Neural progenitor cell (in vitro differentiated cells): ENCODE results near the gene CYP2B6. TPM values are rescaled to one million over a fixed set of nuclear protein-coding genes. Genes with fewer than 3 reads are reported as not detected.

ENCODE experiments used
- DNase-seq: peaks from one replicate; pipeline ENCODE4 v3.0.0-alpha.2; 2016; ENCODE audit warnings: low spot score
- H2AFZ ChIP-seq: fragments of 200-600 bp; sonication (generic); replicated peaks from 2 replicates; pipeline ENCODE4 v1.6.1; 2016; ENCODE audit warnings: antibody characterized with exemption
- H3F3A ChIP-seq: fragments of 200-600 bp; sonication (generic); 2 replicates; pipeline ENCODE4 v1.6.1; 2016; ENCODE audit warnings: antibody characterized with exemption, low read depth
- H3K27ac ChIP-seq: fragments of 200-600 bp; sonication (generic); 2 replicates; pipeline ENCODE4 v1.5.1; 2016; ENCODE audit warnings: mild to moderate bottlenecking
- H3K27me3 ChIP-seq: fragments of 200-600 bp; sonication (generic); 2 replicates; pipeline ENCODE4 v1.6.1; 2016; ENCODE audit warnings: mild to moderate bottlenecking, moderate library complexity
- H3K36me3 ChIP-seq: fragments of 200-600 bp; sonication (generic); 2 replicates; pipeline ENCODE4 v1.5.1; 2016
- H3K4me1 ChIP-seq: fragments of 200-600 bp; sonication (generic); 2 replicates; pipeline ENCODE4 v1.6.1; 2016; ENCODE audit warnings: mixed run types
- H3K4me2 ChIP-seq: fragments of 200-600 bp; sonication (generic); 2 replicates; pipeline ENCODE4 v1.6.1; 2016
- H3K4me3 ChIP-seq: fragments of 200-600 bp; sonication (generic); 2 replicates; pipeline ENCODE4 v1.5.1; 2016
- H3K79me2 ChIP-seq: fragments of 200-600 bp; sonication (generic); 2 replicates; pipeline ENCODE4 v1.6.1; 2016; ENCODE audit warnings: low read depth
- H3K9ac ChIP-seq: fragments of 200-600 bp; sonication (generic); 2 replicates; pipeline ENCODE4 v1.6.1; 2016
- H3K9me3 ChIP-seq: fragments of 200-600 bp; sonication (generic); 2 replicates; pipeline ENCODE4 v1.5.1; 2016; ENCODE audit warnings: low read depth
- H4K20me1 ChIP-seq: fragments of 200-600 bp; sonication (generic); 2 replicates; pipeline ENCODE4 v1.6.1; 2016; ENCODE audit warnings: low read depth
- H3K27ac Mint-ChIP-seq: 3 replicates; pipeline ENCODE4 v1.8.0; 2021; ENCODE audit warnings: mixed read lengths
- H3K27me3 Mint-ChIP-seq: 2 replicates; pipeline ENCODE4 v1.8.0; 2022; ENCODE audit warnings: low read depth, mild to moderate bottlenecking, inconsistent platforms, moderate library complexity, mixed read lengths; ENCODE audit not compliant: insufficient read depth
- H3K36me3 Mint-ChIP-seq: 3 replicates; pipeline ENCODE4 v1.8.0; 2021; ENCODE audit warnings: mixed read lengths
- H3K4me1 Mint-ChIP-seq: 3 replicates; pipeline ENCODE4 v1.8.0; 2021; ENCODE audit warnings: mixed read lengths
- H3K4me3 Mint-ChIP-seq: 3 replicates; pipeline ENCODE4 v1.8.0; 2021; ENCODE audit warnings: mild to moderate bottlenecking, moderate library complexity, mixed read lengths
- H3K9me3 Mint-ChIP-seq: 3 replicates; pipeline ENCODE4 v1.8.0; 2020; ENCODE audit warnings: mixed read lengths
- EZH2 ChIP-seq: fragments of 200-600 bp; sonication (generic); IDR thresholded peaks from 2 replicates; pipeline ENCODE4 v1.6.1; 2017; ENCODE audit warnings: antibody characterized with exemption, mild to moderate bottlenecking, moderate library complexity
- EZH2phosphoT487 ChIP-seq: fragments of 200-600 bp; sonication (generic); IDR thresholded peaks from 2 replicates; pipeline ENCODE4 v1.6.1; 2017; ENCODE audit warnings: antibody characterized with exemption
- total RNA-seq: library from RNA; depleted of rRNA; stranded (reverse); fragments of >200 nt; gene quantifications from 2 replicates; pipeline ENCODE4 v1.2.3, GENCODE V29; 2015; ENCODE audit warnings: low replicate concordance
- TF ChIP-seq, protein P1 (sequence below): fragments of 200-600 bp; sonication (generic); IDR thresholded peaks from 2 replicates; pipeline ENCODE4 v1.5.1; 2017; ENCODE audit warnings: antibody characterized with exemption, mild to moderate bottlenecking

CYP2B6 gene
- total RNA-seq, 1 donor from 2014 or later = not detected

- Histone ChIP-seq H4K20me1 (no peaks in the 10 kb centered on the region), H3K9ac (no peak overlapping the region), H3K4me3 (no peak overlapping the region), H3F3A (no peaks in the 10 kb centered on the region), H3K27ac (no peak overlapping the region), H3K36me3 (no peaks in the 10 kb centered on the region), H3K79me2 (no peaks in the 10 kb centered on the region), H3K27me3 (no peaks in the 10 kb centered on the region), H2AFZ (no peak overlapping the region), H3K4me1 (no peaks in the 10 kb centered on the region), H3K4me2 (no peak overlapping the region), H3K9me3 (no peaks in the 10 kb centered on the region)
- H3K9me3 Mint-ChIP-seq = no peaks in the 10 kb centered on the region
- peaks cover 5% of the 10 kb centered on the region for H3K27me3 Mint-ChIP-seq
- H3K36me3 Mint-ChIP-seq = no peaks in the 10 kb centered on the region
- no peak overlapping the region for H3K27ac Mint-ChIP-seq
- TF ChIP-seq EZH2phosphoT487 (no peak), EZH2 (no peak)
- TF ChIP-seq, protein P1, sequence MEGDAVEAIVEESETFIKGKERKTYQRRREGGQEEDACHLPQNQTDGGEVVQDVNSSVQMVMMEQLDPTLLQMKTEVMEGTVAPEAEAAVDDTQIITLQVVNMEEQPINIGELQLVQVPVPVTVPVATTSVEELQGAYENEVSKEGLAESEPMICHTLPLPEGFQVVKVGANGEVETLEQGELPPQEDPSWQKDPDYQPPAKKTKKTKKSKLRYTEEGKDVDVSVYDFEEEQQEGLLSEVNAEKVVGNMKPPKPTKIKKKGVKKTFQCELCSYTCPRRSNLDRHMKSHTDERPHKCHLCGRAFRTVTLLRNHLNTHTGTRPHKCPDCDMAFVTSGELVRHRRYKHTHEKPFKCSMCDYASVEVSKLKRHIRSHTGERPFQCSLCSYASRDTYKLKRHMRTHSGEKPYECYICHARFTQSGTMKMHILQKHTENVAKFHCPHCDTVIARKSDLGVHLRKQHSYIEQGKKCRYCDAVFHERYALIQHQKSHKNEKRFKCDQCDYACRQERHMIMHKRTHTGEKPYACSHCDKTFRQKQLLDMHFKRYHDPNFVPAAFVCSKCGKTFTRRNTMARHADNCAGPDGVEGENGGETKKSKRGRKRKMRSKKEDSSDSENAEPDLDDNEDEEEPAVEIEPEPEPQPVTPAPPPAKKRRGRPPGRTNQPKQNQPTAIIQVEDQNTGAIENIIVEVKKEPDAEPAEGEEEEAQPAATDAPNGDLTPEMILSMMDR = no peak
- DNase-seq = no peak
- no peaks in the 10 kb centered on the region for H3K4me1 Mint-ChIP-seq
- H3K4me3 Mint-ChIP-seq = no peak overlapping the region
Measured at GRCh38 chr19:41016488-41017071, 25.5 kb downstream of the CYP2B6 start.

DNA sequence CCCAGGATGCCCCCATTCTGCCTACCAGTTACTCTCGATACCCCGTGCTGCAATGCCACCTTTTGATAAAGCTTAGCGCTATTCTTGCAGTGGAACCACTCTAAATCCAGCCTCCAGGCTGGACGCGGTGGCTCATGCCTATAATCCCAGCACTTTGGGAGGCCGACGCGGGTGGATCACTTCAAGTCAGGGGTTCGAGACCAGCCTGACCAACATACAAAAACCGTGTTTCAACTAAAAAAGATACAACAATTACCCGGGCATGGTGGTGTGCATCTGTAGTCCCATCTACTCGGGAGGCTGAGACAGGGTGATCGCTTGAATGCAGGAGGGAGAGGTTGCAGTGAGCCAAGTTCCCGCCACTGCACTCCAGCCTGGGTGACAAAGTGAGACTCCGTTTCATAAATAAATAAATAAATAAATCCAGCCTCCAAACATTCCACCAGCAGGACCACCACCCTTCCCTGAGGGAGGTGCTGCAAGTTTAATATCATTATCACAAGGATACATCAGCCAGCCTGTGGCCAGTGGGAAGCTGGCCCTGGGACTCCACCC is 27.7 kb downstream of the CYP2B6 start:
- Mint-ChIP-seq H3K27me3 (peaks cover 4% of the 10 kb centered on the region), H3K36me3 (no peaks in the 10 kb centered on the region), H3K27ac (no peak overlapping the region), H3K9me3 (no peaks in the 10 kb centered on the region), H3K4me1 (no peaks in the 10 kb centered on the region), H3K4me3 (no peak overlapping the region)
- no peak for DNase-seq
- H3K4me2 ChIP-seq = no peak overlapping the region
- no peaks in the 10 kb centered on the region for H3K27me3 ChIP-seq
- TF ChIP-seq EZH2 = no peak
- no peaks in the 10 kb centered on the region for H3F3A ChIP-seq
- H3K27ac ChIP-seq = no peak overlapping the region
- H3K79me2 ChIP-seq = no peaks in the 10 kb centered on the region
- H3K4me1 ChIP-seq = no peaks in the 10 kb centered on the region
- no peaks in the 10 kb centered on the region for H3K36me3 ChIP-seq
- H4K20me1 ChIP-seq = no peaks in the 10 kb centered on the region
- H2AFZ ChIP-seq = no peak overlapping the region
- H3K9me3 ChIP-seq = no peaks in the 10 kb centered on the region
- no peak overlapping the region for H3K9ac ChIP-seq
- H3K4me3 ChIP-seq = no peak overlapping the region

GRCh38 chr19:41019346-41019745 is 28.3 kb downstream of the CYP2B6 start:
- Histone ChIP-seq H3K79me2 (no peaks in the 10 kb centered on the region), H3K4me2 (no peak overlapping the region), H4K20me1 (no peaks in the 10 kb centered on the region), H3K9ac (no peak overlapping the region), H3K36me3 (no peaks in the 10 kb centered on the region), H3K27ac (no peak overlapping the region), H3K4me1 (no peaks in the 10 kb centered on the region), H3K27me3 (no peaks in the 10 kb centered on the region), H3F3A (no peaks in the 10 kb centered on the region), H3K9me3 (no peaks in the 10 kb centered on the region), H3K4me3 (no peak overlapping the region), H2AFZ (no peak overlapping the region)
- Mint-ChIP-seq H3K4me3 (no peak overlapping the region), H3K27me3 (peaks cover 6% of the 10 kb centered on the region), H3K9me3 (no peaks in the 10 kb centered on the region), H3K27ac (no peak overlapping the region), H3K36me3 (no peaks in the 10 kb centered on the region), H3K4me1 (no peaks in the 10 kb centered on the region)
- no peak for DNase-seq
- no peak for TF ChIP-seq EZH2phosphoT487
- TF ChIP-seq, protein P1 = no peak
- TF ChIP-seq EZH2 = no peak

GRCh38 chr19:41023193-41023592 is 32.1 kb downstream of the CYP2B6 start:
- H3K36me3 Mint-ChIP-seq = no peaks in the 10 kb centered on the region
- Histone ChIP-seq H3K27ac (no peak overlapping the region), H3K4me2 (no peak overlapping the region), H3K27me3 (peaks cover 15% of the 10 kb centered on the region), H3K4me1 (no peaks in the 10 kb centered on the region), H2AFZ (no peak overlapping the region), H3K9me3 (no peaks in the 10 kb centered on the region), H4K20me1 (no peaks in the 10 kb centered on the region), H3K36me3 (no peaks in the 10 kb centered on the region), H3K79me2 (no peaks in the 10 kb centered on the region), H3F3A (no peaks in the 10 kb centered on the region), H3K4me3 (no peak overlapping the region), H3K9ac (no peak overlapping the region)
- no peak overlapping the region for H3K27ac Mint-ChIP-seq
- no peak for TF ChIP-seq EZH2phosphoT487
- TF ChIP-seq, protein P1 = no peak
- no peak overlapping the region for H3K4me3 Mint-ChIP-seq
- H3K4me1 Mint-ChIP-seq = no peaks in the 10 kb centered on the region
- H3K27me3 Mint-ChIP-seq = peaks cover 12% of the 10 kb centered on the region
- no peak for DNase-seq
- H3K9me3 Mint-ChIP-seq = no peaks in the 10 kb centered on the region
